Activated CD8-positive, alpha-beta memory T cell treated with anti-CD3 and anti-CD28 coated beads, Interleukin-2, amount 10 ng/mL, durations not matched to agents 7 days and 5 days (primary cell): Measurements from ENCODE around the gene FAM174C. TPM values are rescaled to one million over a fixed set of nuclear protein-coding genes. Genes with fewer than 3 reads are reported as not detected.

Source experiments
- ATAC-seq: fragments of 150-1000 bp; cut with Tn5 transposase; one replicate; pipeline ENCODE4 v1.10.0; 2021; ENCODE audit warnings: moderate library complexity
- CTCF ChIA-PET: fragments of 350-600 bp; sonication (Branson Sonifier 250); formaldehyde crosslinking; loops from one replicate; lab custom pipeline; 2021; ENCODE audit warnings: antibody characterized with exemption; lab: Charles Lee
- DNase-seq: peaks from one replicate; pipeline ENCODE4 v3.0.0-alpha.2; 2020
- H3K27ac Mint-ChIP-seq: one replicate; pipeline ENCODE4 v1.8.0; 2021; ENCODE audit warnings: mild to moderate bottlenecking, mixed read lengths
- H3K27me3 Mint-ChIP-seq: one replicate; pipeline ENCODE4 v1.8.0; 2021; ENCODE audit warnings: mixed read lengths
- H3K36me3 Mint-ChIP-seq: one replicate; pipeline ENCODE4 v1.8.0; 2021; ENCODE audit warnings: mild to moderate bottlenecking, mixed read lengths
- H3K4me1 Mint-ChIP-seq: one replicate; pipeline ENCODE4 v1.8.0; 2021; ENCODE audit warnings: mixed read lengths
- H3K4me3 Mint-ChIP-seq: one replicate; pipeline ENCODE4 v1.8.0; 2021; ENCODE audit warnings: mild to moderate bottlenecking, moderate library complexity, mixed read lengths
- H3K9me3 Mint-ChIP-seq: one replicate; pipeline ENCODE4 v1.8.0; 2022; ENCODE audit warnings: low read depth, mixed read lengths
- total RNA-seq, 2 experiments: library from RNA; stranded (reverse); gene quantifications; one replicate each; pipeline ENCODE4 v1.2.3, GENCODE V29; 2021

FAM174C gene
- 10 to 100 TPM; 54.7 to 60.3 TPM for total RNA-seq

DNA sequence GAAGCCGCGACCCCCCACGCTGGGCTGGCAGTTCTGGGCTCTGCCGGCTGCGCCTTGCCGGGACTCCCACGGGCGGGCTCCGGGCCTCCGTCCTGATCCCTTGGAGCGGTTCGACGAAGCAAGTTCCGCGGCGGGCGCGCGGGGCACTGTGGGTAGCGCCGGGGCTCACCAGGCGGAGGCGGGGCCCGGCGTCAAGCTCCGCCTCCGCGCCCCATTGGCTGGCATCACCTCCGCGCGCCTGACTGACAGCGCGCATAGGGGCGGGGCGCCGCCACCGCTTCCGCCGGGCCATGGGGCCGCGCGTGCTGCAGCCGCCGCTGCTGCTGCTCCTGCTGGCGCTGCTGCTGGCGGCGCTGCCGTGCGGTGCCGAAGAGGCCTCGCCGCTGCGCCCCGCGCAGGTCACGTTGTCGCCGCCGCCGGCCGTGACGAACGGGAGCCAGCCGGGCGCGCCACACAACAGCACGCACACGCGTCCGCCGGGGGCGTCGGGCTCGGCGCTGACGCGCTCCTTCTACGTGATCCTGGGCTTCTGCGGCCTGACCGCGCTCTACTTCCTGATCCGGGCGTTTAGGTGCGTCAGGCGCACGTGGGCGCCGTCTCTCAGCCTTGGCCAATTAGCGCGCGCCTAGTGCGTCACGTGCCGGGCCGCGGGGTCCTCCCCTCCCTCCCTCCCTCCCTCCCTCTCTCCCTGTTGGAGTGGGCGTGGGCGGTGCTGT, at the start of gene FAM174C:
Gene FAM174C (plus strand): TSS at position 271 of the 716 bp plus-strand sequence. CDS start 20 bp downstream, at position 291.
- H3K4me1 Mint-ChIP-seq = peaks cover 56% of the 10 kb centered on the region
- H3K27me3 Mint-ChIP-seq = no peaks in the 10 kb centered on the region
- DNase-seq = peak; percentile 98
- peak; percentile 87 for ATAC-seq
- H3K4me3 Mint-ChIP-seq = peak within 1 kb of the TSS; percentile 74
- peak within 1 kb of the TSS; percentile 88 for H3K27ac Mint-ChIP-seq
- CTCF ChIA-PET = interaction anchor here (1.0 to 1.5 kb wide), 5 partner anchors 9 to 35 kb away, joined by 3 to 16 read pairs (median 4); no protein-coding TSS in a partner anchor
- no peaks in the 10 kb centered on the region for H3K9me3 Mint-ChIP-seq
- H3K36me3 Mint-ChIP-seq = peaks cover 43% of the 10 kb centered on the region

DNA sequence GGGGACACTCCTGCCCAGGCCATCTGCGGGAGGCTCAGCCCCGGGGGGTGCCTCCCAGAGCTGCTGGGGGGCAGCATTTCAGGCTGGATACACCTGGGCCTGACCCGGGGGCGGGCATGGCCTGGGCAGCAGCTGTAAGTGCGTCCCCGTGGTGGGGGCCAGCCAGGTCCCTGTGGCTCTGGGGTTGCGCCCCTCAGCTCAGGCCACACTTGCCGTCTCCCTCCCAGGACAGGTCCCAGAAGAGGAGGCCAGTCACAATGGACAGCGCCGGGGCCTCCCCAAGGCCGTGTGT, 49.2 kb upstream of the FAM174C start:
- peaks cover 2% of the 10 kb centered on the region for H3K36me3 Mint-ChIP-seq
- H3K27me3 Mint-ChIP-seq = no peaks in the 10 kb centered on the region
- no peak for DNase-seq
- H3K4me1 Mint-ChIP-seq = no peaks in the 10 kb centered on the region
- H3K27ac Mint-ChIP-seq = no peak overlapping the region
- ATAC-seq = no peak
- CTCF ChIA-PET = interaction anchor here (1.1 to 1.2 kb wide), 2 partner anchors 40 to 113 kb away, joined by 3 read pairs; no protein-coding TSS in a partner anchor
- no peaks in the 10 kb centered on the region for H3K9me3 Mint-ChIP-seq
- H3K4me3 Mint-ChIP-seq = no peak overlapping the region

DNA sequence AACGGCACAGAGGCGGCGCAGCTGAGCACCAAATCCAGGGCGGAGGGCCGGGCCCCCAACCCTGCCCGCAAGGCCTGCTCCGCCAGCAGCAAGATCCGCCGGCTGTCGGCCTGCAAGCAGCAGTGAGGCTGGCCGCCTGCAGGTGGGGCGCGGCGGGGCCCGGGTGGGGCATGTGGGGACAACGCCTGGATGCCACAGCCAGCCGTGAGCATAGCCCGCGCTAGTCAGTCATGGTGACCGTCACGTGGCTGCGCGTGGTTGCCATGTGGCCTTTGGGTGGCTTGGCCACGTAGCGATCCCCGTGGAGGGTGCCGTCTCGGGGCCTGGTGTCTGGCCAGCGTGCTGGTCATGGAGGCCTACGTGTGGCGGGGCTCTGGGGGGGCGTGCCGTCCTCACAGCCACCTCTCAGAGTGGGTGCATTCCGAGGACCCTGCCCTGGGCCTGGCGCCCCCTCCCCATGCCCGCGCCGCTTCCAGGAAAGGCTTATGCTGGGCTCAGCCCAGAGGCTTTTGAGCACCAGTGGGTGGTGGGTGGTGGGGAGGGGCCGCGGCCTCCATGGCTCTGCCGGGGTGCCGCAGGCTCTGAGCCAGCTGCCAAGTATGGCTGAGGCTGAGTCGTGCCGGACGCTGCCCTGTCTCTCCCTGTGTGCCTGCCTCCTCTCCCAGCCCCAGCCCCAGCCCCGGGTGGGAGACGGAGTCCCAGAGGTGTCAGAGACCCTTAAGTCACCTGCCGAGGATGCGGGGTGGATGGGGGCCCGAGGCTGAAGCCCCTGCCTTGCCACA, 48.6 kb upstream of the FAM174C start:
- ATAC-seq = no peak
- CTCF ChIA-PET = interaction anchor here (1.1 kb wide), 1 partner anchor 113 kb away, joined by 3 read pairs; no protein-coding TSS in a partner anchor

DNA sequence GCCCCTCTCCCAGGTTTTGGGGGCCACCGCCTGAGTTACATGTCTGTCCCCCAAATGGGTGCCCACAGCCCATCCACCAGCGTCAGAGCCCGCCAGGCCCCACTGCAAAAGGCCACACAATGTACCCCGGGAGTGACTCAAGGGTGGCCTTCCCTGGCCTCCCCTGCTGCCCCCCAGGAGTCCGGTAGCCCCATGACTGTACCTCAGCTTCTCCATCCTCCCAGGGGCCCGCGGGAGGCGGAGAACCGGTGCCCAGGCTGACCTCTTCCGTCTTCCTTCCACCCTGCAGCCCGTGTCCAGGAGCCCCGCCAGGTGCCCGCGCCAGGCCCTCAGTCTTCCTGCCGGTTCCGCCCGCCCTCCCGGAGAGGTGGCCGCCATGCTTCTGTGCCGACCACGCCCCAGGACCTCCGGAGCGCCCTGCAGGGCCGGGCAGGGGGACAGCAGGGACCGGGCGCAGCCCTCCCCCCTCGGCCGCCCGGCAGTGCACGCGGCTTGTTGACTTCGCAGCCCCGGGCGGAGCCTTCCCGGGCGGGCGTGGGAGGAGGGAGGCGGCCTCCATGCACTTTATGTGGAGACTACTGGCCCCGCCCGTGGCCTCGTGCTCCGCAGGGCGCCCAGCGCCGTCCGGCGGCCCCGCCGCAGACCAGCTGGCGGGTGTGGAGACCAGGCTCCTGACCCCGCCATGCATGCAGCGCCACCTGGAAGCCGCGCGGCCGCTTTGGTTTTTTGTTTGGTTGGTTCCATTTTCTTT, 47.9 kb upstream of the FAM174C start:
- H3K27me3 Mint-ChIP-seq = no peaks in the 10 kb centered on the region
- DNase-seq = no peak
- H3K9me3 Mint-ChIP-seq = no peaks in the 10 kb centered on the region
- peaks cover 2% of the 10 kb centered on the region for H3K36me3 Mint-ChIP-seq
- H3K4me3 Mint-ChIP-seq = no peak overlapping the region
- CTCF ChIA-PET = no interaction called here
- no peaks in the 10 kb centered on the region for H3K4me1 Mint-ChIP-seq
- H3K27ac Mint-ChIP-seq = no peak overlapping the region
- ATAC-seq = no peak

More for the DNA sequence above, 48.6 kb upstream of the FAM174C start:
- Mint-ChIP-seq H3K27me3 (no peaks in the 10 kb centered on the region), H3K9me3 (no peaks in the 10 kb centered on the region), H3K4me3 (no peak overlapping the region), H3K4me1 (no peaks in the 10 kb centered on the region), H3K27ac (no peak overlapping the region), H3K36me3 (peaks cover 2% of the 10 kb centered on the region)
- no peak for DNase-seq

DNA sequence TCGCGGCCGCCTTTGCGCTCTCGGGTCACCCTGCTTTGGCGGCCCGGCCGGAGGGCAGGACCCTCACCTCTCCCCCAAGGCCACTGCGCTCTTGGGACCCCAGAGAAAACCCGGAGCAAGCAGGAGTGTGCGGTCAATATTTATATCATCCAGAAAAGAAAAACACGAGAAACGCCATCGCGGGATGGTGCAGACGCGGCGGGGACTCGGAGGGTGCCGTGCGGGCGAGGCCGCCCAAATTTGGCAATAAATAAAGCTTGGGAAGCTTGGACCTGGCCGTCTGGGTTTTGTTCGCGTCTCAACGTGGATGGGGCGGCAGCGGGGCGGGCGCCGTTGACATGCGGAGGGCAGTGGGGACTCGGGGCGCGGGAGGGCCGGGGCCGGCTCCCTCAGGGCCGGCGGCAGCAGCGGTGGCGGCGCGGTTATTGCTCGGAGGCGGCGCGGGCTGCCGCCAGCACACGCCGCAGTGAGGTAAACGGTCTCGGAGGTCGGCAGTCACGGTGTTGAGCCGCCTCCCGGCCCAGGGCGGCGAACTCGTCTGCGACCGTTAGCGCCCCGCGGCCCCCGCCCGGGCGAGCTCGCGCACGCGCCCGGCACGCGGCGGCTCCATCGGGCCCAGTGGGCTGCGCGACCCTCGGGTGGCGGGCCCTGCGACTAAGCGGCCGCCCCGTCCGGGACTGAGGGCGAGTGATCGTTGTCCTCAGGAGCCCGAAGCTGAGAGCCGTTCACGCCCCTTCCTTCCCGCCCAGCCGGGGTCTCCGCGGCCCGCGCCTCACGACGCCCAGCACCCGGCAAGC, 47.0 kb upstream of the FAM174C start:
- CTCF ChIA-PET = no interaction called here
- H3K27me3 Mint-ChIP-seq = no peaks in the 10 kb centered on the region
- H3K4me3 Mint-ChIP-seq = no peak overlapping the region
- H3K4me1 Mint-ChIP-seq = no peaks in the 10 kb centered on the region
- H3K27ac Mint-ChIP-seq = no peak overlapping the region
- no peaks in the 10 kb centered on the region for H3K9me3 Mint-ChIP-seq
- no peak for ATAC-seq
- DNase-seq = no peak
- H3K36me3 Mint-ChIP-seq = peaks cover 2% of the 10 kb centered on the region

DNA sequence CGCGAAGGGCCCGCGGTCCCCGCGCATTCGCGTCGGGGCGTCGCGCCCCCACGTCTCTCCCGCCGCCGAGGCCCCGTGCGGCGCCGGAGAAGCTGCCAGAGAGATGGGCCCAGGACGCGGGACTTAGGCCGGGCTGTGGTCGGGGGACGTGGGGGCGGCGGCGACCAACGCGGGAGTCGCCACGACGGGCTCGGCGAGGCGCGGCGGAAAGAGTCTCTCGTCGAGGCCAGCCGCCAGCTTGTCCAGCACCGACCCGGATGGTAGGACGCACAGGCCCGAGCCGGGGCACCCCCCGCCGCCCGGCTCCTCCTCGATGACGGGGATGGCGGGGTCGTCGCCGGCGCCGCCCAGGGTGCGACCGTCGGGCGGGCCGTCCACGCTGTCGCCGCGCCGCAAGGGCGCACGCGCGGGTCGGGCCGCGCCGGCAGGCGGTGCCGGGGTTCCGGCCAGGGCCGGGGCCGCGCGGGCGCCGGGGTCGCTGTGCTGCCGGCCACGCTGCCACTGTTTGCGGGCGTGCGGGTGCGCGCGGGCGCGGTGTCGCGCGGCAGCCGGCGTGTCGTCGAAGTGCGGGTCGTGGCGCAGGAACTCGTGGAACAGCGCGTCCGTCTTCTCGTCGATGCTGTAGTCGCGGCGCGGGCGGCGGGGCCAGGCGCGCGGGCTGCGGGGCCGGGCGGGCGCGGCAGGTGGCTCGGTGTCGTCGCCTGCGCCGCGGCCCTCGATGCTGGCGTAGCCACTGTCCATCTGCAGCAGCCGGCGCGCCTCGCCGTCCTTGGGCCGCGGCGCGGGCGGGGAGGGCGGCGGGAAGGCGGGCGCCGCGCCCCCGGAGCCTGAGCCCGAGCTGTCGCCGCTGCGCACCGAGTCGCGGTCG, 46.0 kb upstream of the FAM174C start:
- Mint-ChIP-seq H3K36me3 (peaks cover 2% of the 10 kb centered on the region), H3K27me3 (no peaks in the 10 kb centered on the region), H3K4me3 (no peak overlapping the region), H3K9me3 (no peaks in the 10 kb centered on the region), H3K4me1 (no peaks in the 10 kb centered on the region), H3K27ac (no peak overlapping the region)
- ATAC-seq (no peak), DNase-seq (no peak)
- CTCF ChIA-PET = no interaction called here

DNA sequence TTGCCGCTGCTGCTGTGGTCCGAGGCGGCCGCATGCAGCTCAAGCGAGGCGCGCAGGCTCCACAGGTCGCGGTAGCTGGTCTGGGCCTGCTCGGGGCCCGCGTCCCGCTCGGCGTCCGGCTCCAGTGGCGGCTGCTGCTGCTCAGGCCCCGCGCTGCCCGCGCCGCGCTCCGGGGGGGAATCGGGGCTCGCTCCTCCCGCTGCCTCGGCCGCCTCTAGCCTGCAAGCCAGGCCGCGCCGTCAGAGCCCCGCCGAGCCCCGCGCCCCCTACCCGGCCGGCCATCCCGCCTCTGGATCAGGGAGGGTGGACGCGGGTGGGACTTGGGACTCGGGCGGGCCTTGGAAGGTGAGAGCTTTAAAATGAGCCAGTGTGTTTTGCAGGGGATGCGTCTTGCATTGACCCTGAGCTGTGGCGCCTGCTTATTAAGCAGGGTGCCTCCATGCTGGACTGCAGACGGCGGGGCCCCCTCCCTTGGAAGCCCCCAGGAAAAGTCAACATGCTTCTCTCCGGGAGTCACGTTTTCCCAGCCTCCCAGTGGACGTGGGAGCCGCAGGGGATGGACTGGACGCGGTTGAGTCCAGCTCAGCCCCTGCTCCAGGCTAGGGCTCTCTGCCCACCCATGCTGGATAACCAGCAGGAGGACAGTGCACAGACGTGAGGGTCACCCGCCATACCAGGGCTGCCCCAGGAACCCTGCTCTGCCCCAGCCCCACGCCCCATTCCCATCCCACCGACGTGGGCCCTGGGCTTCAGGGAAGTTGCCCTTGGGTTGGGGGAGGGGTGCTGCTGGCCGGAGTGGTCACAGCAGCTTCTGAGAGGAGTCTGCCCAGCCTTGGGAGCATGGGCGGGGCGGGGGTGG, 45.2 kb upstream of the FAM174C start:
- no peaks in the 10 kb centered on the region for H3K9me3 Mint-ChIP-seq
- H3K4me1 Mint-ChIP-seq = no peaks in the 10 kb centered on the region
- no peaks in the 10 kb centered on the region for H3K27me3 Mint-ChIP-seq
- H3K4me3 Mint-ChIP-seq = no peak overlapping the region
- CTCF ChIA-PET = interaction anchor here (0.8 kb wide), 1 partner anchor 117 kb away, joined by 3 read pairs; no protein-coding TSS in a partner anchor
- H3K36me3 Mint-ChIP-seq = peaks cover 2% of the 10 kb centered on the region
- no peak for DNase-seq
- H3K27ac Mint-ChIP-seq = no peak overlapping the region
- ATAC-seq = no peak

DNA sequence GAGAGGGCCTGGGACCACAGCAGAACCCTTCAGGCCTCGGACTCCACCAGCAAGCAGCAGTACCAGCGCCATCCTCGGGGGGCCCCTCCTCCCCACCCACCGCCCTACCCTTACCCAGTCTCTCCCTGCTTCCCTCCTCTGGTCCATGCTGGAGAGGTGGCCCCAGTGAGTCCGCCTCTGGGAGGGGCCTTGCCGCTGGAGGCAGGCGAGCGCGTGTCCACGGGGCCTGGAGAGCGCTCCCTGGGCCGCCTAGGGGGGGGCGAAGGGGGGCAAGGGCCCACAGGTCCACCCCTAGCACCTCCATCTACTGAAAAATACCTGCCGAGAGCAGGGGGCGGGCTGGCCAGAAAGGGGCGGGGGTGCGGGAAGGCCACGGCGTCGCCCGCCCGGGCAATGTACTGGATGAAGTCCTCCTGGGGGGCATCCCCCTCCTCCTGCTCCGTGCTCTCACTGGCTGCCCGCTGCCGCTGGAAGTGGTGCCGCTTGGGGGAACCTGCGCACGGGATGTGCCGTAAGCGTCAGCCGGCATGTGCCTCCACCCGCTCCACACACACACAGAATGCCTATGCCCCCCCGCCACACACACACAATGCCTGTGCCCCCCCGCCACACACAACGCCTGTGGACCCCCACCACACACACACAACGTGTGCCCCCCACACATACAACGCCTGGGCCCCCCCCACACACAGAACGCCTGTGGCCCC, 44.4 kb upstream of the FAM174C start:
- peaks cover 2% of the 10 kb centered on the region for H3K36me3 Mint-ChIP-seq
- no peak overlapping the region for H3K4me3 Mint-ChIP-seq
- H3K27me3 Mint-ChIP-seq = peaks cover 2% of the 10 kb centered on the region
- ATAC-seq = no peak
- H3K9me3 Mint-ChIP-seq = no peaks in the 10 kb centered on the region
- CTCF ChIA-PET = no interaction called here
- no peak for DNase-seq
- H3K27ac Mint-ChIP-seq = no peak overlapping the region
- no peaks in the 10 kb centered on the region for H3K4me1 Mint-ChIP-seq

DNA sequence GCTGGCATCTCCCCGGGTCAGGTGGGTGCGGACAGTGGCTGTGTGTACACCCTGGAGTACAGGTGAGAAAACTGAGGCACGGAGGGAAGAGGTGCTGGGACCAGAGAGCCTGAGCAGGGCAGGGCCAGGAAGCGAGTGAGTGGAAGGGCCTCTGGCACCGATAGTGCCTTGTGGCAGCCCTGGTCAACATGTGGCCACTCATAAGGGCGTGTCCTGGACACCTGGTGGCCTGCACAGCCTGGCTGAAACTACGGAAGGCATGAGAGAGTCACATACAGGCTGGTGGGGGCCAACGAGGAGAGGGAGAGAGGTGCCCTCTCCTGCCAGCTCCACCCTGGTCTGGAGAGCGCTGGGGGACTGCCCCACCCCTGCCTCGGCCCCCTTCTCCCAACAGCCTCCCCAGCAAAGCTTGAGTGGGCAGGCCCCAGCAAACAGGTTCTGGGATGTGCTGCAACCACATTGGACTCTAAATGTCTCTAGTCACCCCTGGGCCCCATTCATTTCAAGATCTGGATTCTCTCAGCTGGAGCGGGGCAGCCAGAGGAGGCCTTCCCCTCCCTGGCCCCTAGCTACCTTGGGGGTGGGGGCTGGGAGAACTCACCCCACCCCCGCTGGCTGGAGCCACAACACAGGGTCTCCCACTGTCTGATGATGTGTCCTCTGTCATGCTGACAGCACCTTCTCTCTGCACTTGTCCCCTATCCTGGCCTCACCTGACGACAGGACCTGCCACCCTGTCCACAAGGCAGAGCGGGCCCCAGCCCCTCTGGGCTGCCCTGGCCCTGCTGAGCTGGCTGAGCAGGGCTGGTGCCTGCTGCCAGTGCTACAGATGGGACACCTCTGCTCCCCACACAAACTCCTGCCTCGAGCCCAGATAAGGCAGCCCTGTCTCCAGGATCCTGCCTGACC, 43.3 kb upstream of the FAM174C start:
- no peak for ATAC-seq
- H3K27ac Mint-ChIP-seq = no peak overlapping the region

DNA sequence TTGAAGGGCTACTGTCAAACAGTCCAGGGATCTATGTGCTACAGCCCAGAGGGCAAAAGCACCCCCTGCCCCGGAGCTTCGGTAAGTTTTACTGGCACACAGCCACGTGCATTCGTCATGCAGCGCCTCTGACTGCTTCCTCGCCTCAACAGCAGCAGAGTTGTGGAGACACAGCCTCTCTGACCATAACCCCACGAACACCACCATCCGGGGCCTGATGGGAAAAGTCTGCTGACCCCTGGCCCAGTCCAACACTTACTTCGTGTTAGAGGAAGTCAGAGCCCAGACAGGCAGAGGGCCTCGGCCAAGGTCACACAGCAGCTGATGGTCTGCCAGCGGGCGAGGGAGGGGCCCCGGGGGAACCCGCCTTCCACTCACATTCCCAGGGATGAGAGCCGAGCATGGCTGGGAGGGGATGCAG, 42.7 kb upstream of the FAM174C start:
- H3K4me3 Mint-ChIP-seq = no peak overlapping the region
- peaks cover 2% of the 10 kb centered on the region for H3K36me3 Mint-ChIP-seq
- DNase-seq = no peak
- H3K4me1 Mint-ChIP-seq = no peaks in the 10 kb centered on the region
- peaks cover 3% of the 10 kb centered on the region for H3K27me3 Mint-ChIP-seq
- H3K9me3 Mint-ChIP-seq = no peaks in the 10 kb centered on the region
- ATAC-seq = no peak
- no peak overlapping the region for H3K27ac Mint-ChIP-seq
- CTCF ChIA-PET = interaction anchor here (1.3 kb wide), 1 partner anchor 12 kb away, joined by 3 read pairs; no protein-coding TSS in a partner anchor

More for the DNA sequence above, 43.3 kb upstream of the FAM174C start:
- no peaks in the 10 kb centered on the region for H3K4me1 Mint-ChIP-seq
- CTCF ChIA-PET = interaction anchor here (1.3 kb wide), 1 partner anchor 12 kb away, joined by 3 read pairs; no protein-coding TSS in a partner anchor
- no peak overlapping the region for H3K4me3 Mint-ChIP-seq
- H3K27me3 Mint-ChIP-seq = peaks cover 3% of the 10 kb centered on the region
- peaks cover 2% of the 10 kb centered on the region for H3K36me3 Mint-ChIP-seq
- H3K9me3 Mint-ChIP-seq = no peaks in the 10 kb centered on the region
- DNase-seq = no peak
